MM.1S (cell line): ENCODE results near the gene IL15.

Experiments used
- DNase-seq: peaks from one replicate; pipeline ENCODE4 v3.0.0-alpha.2; 2015
- H2AFZ ChIP-seq: fragments of 300-600 bp; sonication (generic); 2 replicates; pipeline ENCODE4 v1.6.0; 2016; ENCODE audit warnings: antibody characterized with exemption, low read length
- H3F3A ChIP-seq: fragments of 300-600 bp; sonication (generic); 2 replicates; pipeline ENCODE4 v1.6.1; 2016; ENCODE audit warnings: mild to moderate bottlenecking, antibody characterized with exemption, low read length, moderate library complexity, mixed read lengths; ENCODE audit not compliant: insufficient read depth
- H3K27ac ChIP-seq: fragments of 300-600 bp; sonication (generic); 2 replicates; pipeline ENCODE4 v1.5.1; 2016; ENCODE audit warnings: mild to moderate bottlenecking, low read length
- H3K27me3 ChIP-seq: fragments of 300-600 bp; sonication (generic); replicated peaks from 2 replicates; pipeline ENCODE4 v1.6.0; 2016; ENCODE audit warnings: low read length; ENCODE audit not compliant: insufficient read depth
- H3K36me3 ChIP-seq: fragments of 300-600 bp; sonication (generic); replicated peaks from 2 replicates; pipeline ENCODE4 v1.6.1; 2016; ENCODE audit warnings: mild to moderate bottlenecking, low read length, mixed read lengths; ENCODE audit not compliant: insufficient read depth
- H3K4me1 ChIP-seq: fragments of 300-600 bp; sonication (generic); 2 replicates; pipeline ENCODE4 v1.6.1; 2016; ENCODE audit warnings: low read length, mixed read lengths
- H3K4me2 ChIP-seq: fragments of 300-600 bp; sonication (generic); 2 replicates; pipeline ENCODE4 v1.6.0; 2016; ENCODE audit warnings: low read depth, low read length
- H3K4me3 ChIP-seq: fragments of 300-600 bp; sonication (generic); 2 replicates; pipeline ENCODE4 v1.5.1; 2016; ENCODE audit warnings: low read length, mixed read lengths
- H3K79me2 ChIP-seq: fragments of 300-600 bp; sonication (generic); 2 replicates; pipeline ENCODE4 v1.6.1; 2016; ENCODE audit warnings: mixed run types, low read length, mixed read lengths
- H3K9ac ChIP-seq: fragments of 300-600 bp; sonication (generic); 2 replicates; pipeline ENCODE4 v1.6.1; 2016; ENCODE audit warnings: low read length, mixed read lengths
- H3K9me2 ChIP-seq: fragments of 300-600 bp; sonication (generic); replicated peaks from 2 replicates; pipeline ENCODE4 v1.6.1; 2016; ENCODE audit warnings: mild to moderate bottlenecking, low read length, mixed read lengths; ENCODE audit not compliant: insufficient read depth
- H3K9me3 ChIP-seq: fragments of 300-600 bp; sonication (generic); replicated peaks from 2 replicates; pipeline ENCODE4 v1.6.1; 2016; ENCODE audit warnings: mild to moderate bottlenecking, low read length, mixed read lengths; ENCODE audit not compliant: insufficient read depth
- H4K20me1 ChIP-seq: fragments of 300-600 bp; sonication (generic); 2 replicates; pipeline ENCODE4 v1.6.1; 2016; ENCODE audit warnings: mild to moderate bottlenecking, low read length, moderate library complexity, mixed read lengths; ENCODE audit not compliant: insufficient read depth
- CTCF ChIP-seq: fragments of 300-600 bp; sonication (generic); IDR thresholded peaks from 2 replicates; pipeline ENCODE4 v1.5.1; 2016; ENCODE audit warnings: antibody characterized with exemption, low read length, mixed read lengths
- EZH2 ChIP-seq: fragments of 300-600 bp; sonication (generic); optimal IDR thresholded peaks from 2 replicates; pipeline ENCODE3; 2017; ENCODE audit warnings: low read depth, mild to moderate bottlenecking, antibody characterized with exemption, low read length, mixed read lengths
- EZH2phosphoT487 ChIP-seq: fragments of 300-600 bp; sonication (generic); IDR thresholded peaks from 2 replicates; pipeline ENCODE4 v1.6.1; 2018; ENCODE audit warnings: antibody characterized with exemption, low read length

The IL15 gene

GRCh38 chr4:141692081-141692480 lies 55.7 kb downstream of the IL15 start:
- Histone ChIP-seq H3K4me3 (no peak overlapping the region), H3K9ac (no peak overlapping the region), H3K79me2 (no peaks in the 10 kb centered on the region), H2AFZ (no peak overlapping the region), H3K4me1 (no peaks in the 10 kb centered on the region), H4K20me1 (no peaks in the 10 kb centered on the region), H3K4me2 (no peak overlapping the region), H3K9me3 (no peaks in the 10 kb centered on the region), H3K36me3 (no peaks in the 10 kb centered on the region), H3F3A (no peaks in the 10 kb centered on the region), H3K27me3 (no peaks in the 10 kb centered on the region), H3K27ac (no peak overlapping the region), H3K9me2 (no peaks in the 10 kb centered on the region)
- no peak for DNase-seq
- TF ChIP-seq EZH2 = no peak
- TF ChIP-seq EZH2phosphoT487 = no peak
- no peak for TF ChIP-seq CTCF

- Histone ChIP-seq H3K4me3 (no peak overlapping the region), H3K9ac (no peak overlapping the region), H3K9me3 (no peaks in the 10 kb centered on the region), H4K20me1 (no peaks in the 10 kb centered on the region), H3K27me3 (no peaks in the 10 kb centered on the region), H3K27ac (no peak overlapping the region), H3K36me3 (no peaks in the 10 kb centered on the region), H3K9me2 (no peaks in the 10 kb centered on the region), H3F3A (no peaks in the 10 kb centered on the region), H3K4me1 (no peaks in the 10 kb centered on the region), H3K4me2 (no peak overlapping the region), H3K79me2 (no peaks in the 10 kb centered on the region), H2AFZ (no peak overlapping the region)
- no peak for TF ChIP-seq EZH2
- no peak for TF ChIP-seq CTCF
- DNase-seq = no peak
Measured at GRCh38 chr4:141697116-141697515, 60.7 kb downstream of the IL15 start.

GRCh38 chr4:141702472-141703182 lies 66.2 kb downstream of the IL15 start:
- Histone ChIP-seq H2AFZ (no peak overlapping the region), H3K9me2 (no peaks in the 10 kb centered on the region), H3K9ac (no peak overlapping the region), H3K4me3 (no peak overlapping the region), H3F3A (no peaks in the 10 kb centered on the region), H3K27ac (no peak overlapping the region), H3K4me1 (peaks cover 7% of the 10 kb centered on the region; the same call in 1 of the 2 replicates), H4K20me1 (no peaks in the 10 kb centered on the region), H3K9me3 (no peaks in the 10 kb centered on the region), H3K36me3 (no peaks in the 10 kb centered on the region), H3K79me2 (no peaks in the 10 kb centered on the region), H3K4me2 (no peak overlapping the region), H3K27me3 (no peaks in the 10 kb centered on the region)
- DNase-seq = no peak
- TF ChIP-seq EZH2phosphoT487 = no peak
- no peak for TF ChIP-seq CTCF
- no peak for TF ChIP-seq EZH2
